HG03135 (cell line): Measurements from ENCODE around the gene AAMDC.
"Not testable (repeated sequence)": the region's sequence is repeated elsewhere in the genome, so short reads cannot be mapped to it uniquely, and the experiment has no call there.

Experiments used
- ATAC-seq: cut with Tn5 transposase; IDR thresholded peaks from one replicate; pipeline ENCODE4 v1.9.1; 2021; ENCODE audit warnings: mild to moderate bottlenecking, moderate library complexity; ENCODE audit not compliant: unreplicated experiment

Gene AAMDC

DNA sequence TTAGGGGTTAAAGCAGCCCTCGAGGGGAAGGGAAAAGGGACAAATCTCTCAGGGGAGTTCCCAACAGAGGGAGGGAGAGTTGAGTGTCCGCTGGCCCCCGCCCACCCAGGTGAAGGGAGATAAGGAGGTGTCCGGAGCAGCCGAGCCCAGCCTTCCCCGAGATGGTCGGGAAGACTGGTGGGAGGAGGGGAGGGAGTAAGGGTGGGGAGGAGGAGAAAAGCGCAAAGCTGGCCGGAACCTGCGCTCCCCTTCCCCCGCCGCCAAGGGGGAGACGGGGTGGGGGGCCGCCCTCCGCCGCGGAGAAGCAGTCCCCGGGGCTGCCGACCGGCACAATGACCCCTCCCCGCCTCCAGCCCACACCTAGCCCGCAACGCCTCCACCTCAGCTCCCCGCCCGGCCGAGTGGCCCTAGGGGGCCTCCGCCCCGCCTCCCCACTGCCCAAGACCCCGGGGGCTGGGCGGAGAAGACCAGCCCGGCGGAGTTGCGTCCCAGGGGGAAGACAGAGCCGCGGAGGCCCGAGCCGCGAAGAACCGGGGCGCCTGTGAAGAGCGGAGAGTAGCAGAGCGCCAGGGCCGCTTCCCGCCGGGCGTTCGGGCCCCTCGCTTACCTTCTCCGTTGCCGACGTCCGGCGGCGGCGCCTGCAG, 901 bp upstream of the AAMDC start:
- ATAC-seq: peak; percentile 20

DNA sequence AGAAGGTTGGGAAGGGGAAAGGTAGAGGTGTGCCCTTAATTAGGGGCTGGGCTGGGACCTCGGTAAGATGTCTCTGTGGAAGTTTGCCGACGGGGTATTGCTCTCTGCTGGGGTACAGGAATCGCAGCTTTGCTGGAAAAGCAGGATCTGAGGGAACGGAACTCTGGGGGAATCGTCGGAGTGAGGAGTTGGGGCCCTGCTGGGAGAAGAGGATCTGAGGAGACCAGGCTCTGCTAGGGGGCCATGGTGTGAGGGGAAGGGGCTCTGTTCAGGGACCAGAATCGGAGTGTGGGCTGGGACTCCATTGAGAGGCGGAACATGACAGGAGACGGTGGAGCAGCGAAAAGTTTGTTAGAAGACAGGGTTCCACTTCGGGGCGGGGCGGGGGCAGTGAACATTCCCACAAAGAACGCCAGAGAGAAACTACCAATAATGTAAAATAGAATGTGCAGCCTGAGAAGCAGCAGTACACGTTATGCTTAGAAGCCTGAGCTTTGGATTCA, 456 bp downstream of the AAMDC start:
- ATAC-seq: no peak

DNA sequence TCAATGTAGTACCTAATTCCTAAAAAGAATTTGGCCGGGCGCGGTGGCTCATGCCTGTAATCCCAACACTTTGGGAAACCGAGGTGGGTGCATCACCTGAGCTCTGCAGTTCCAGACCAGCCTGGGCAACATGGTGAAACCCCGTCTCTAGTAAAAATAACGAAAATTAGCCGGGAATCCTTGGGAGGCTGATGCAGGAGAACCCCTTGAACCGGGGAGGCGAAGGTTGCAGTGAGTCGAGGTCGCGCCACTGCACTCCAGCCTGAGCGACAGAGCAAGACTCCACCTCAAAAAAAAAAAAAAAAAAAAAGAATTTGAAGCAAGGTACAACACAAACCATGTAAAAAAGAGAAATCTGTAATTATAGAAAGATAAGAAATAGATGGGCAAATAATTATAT, 1.2 kb downstream of the AAMDC start:
- not testable (repeated sequence) for ATAC-seq

- no peak for ATAC-seq
Observed at GRCh38 chr11:77823775-77824174, 2.8 kb downstream of the AAMDC start.

GRCh38 chr11:77828926-77829325, 8.0 kb downstream of the AAMDC start:
- ATAC-seq: no peak

DNA sequence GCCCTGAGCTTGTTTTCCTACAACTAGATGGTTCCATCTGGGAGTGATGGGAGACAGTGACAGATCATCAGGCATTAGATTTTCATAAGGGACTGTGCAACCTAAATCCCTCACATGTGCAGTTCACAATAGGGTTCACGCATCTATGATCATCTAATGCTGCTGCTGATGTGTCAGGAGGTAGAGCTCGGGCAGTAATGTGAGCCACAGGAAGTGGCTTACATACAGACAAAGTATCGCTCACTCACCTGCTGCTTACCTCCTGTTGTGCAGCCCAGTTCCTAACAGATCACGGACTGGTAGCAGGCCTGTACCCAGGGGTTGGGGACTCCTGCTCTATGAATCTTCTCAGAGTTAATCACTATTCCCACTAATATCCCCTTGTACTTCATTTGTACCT, 12.4 kb downstream of the AAMDC start:
- no peak for ATAC-seq

DNA sequence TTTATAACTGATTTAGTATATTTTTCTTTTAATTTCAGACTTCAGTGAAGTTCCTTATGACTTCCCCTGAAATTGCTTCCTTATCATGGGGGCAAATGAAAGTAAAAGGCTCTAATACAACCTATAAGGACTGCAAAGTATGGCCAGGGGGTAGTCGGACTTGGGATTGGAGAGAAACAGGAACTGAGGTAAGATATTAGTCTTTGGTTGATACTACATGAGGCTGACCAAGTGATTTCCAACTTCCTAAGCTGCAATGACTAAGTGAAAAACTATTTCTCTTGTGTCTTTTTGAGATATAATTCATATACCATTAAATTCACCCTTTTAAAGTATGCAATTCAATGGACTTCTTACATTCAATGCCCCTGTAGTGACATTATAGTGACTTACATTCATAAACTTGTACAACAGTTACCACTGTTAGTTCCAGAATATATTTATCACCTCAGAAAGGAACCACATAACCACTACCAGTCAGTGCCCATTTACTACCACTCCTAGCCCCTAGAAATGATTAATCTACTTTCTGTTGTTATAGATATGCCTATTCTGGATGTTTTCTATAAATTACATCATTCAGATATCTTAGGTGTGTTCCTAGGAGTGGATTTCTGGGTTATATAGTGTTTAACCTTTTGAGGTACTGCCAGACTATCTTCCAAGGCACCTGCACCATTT, 21.6 kb downstream of the AAMDC start:
- ATAC-seq: no peak

DNA sequence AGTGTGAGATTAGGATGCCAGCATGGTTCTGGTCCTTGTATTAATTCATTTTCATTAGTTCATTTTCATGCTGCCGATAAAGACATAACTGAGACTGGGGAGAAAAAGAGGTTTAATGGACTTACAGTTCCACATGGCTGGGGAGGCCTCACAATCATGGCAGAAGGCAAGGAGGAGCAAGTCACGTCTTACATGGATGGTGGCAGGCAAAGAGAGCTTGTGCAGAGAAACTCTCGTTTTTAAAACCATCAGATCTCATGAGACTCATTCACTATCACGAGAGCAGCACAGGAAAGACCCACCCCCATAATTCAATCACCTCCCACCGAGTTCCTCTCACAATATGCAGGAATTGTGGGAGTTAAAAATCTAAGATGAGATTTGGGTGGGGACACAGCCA, 22.8 kb downstream of the AAMDC start:
- ATAC-seq: not testable (repeated sequence)

DNA sequence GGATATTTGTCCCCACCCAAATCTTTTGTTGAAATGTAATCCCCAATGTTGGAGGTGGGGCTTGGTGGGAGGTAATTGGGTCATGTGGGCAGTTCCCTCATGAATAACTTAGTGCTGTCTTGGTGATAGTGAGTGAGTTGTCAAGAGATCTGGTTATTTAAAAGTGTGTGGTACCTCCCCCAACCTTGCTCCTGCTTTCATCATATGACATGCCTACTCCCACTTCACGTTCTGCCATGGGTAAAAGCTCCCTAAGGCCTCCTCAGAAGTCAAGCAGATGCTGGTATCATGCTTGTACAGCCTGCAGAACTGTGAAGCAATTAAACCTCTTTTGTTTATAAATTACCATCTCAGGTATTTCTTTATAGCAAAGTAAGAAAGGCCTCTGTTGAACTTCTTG, 30.6 kb downstream of the AAMDC start:
- no peak for ATAC-seq

DNA sequence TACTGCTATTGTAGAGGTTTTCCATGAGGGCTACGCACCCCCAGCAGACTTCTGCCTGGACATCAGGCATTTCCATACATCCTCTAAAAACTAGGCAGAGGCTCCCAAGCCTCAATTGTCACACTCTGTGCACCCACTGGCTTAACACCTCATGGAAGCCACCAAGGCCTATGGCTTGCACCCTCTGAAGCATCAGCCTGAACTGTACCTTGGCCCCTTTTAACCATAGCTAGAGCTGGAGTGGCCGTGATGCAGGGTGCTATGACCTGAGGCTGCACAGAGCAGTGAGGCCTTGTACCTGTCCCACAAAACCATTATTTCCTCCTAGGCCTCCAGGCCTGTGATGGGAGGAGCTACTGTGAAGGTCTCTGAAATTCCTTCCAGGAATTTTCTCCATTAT, 33.9 kb downstream of the AAMDC start:
- no peak for ATAC-seq

GRCh38 chr11:77857906-77858457, 37.0 kb downstream of the AAMDC start:
- ATAC-seq: not testable (repeated sequence)

GRCh38 chr11:77861444-77861843, 40.5 kb downstream of the AAMDC start:
- not testable (repeated sequence) for ATAC-seq

DNA sequence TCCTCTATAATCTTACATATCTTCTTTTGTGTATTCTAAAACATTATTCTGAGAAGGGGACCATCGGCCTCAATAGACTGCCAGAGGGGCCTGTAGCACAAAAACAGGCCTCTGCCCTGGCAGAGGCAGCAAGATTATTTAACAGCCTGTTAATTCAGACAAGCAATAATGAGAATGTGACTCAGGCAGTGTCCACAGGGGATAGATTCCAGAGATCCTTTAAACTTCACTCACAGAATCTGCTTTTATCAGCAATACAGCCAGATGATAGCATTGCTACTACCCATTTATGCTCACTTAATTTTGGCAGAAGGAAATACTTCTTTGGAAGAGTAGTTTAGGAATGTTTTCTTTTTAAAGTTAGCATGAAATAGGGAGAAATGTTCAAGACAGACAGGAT, 44.9 kb downstream of the AAMDC start:
- no peak for ATAC-seq

DNA sequence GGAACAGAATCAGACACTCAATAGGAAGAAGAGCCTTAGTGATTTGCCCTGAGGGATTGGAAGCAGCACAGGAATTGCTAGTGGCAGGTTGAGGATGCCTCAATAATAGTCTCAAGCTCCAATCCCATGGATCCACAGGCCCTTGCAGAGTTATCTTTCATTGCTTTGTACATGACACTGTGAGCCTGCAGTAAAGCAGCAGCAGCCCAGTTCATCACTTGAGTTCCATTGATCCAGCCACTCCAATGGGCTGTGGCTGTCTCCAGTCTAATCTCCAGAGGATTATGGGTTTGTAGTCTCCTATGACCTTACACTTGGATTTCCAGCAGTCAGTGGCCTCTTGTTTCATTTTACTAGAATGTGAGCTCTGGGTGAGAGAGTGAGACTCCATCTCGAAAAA, 45.4 kb downstream of the AAMDC start:
- no peak for ATAC-seq

- no peak for ATAC-seq
Observed at GRCh38 chr11:77868744-77869143, 47.8 kb downstream of the AAMDC start.

DNA sequence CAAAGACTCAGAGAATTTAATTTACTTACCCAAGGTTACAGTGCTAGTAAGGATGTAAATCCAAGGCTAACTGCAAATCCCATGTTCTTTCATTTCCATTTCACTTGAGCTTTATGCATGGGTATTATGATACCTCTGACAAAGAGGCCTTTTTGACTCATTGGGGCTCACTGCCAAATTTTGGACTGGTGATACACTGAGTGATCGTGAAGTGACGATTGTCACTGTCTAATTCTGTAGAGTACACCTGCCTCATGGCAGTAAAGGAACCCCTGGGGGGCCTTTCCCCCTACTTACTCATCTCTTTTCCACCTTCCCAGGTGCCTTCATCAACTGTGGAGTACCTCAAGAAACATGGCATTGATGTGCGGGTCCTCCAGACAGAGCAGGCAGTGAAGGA, 50.9 kb downstream of the AAMDC start:
- ATAC-seq: no peak

- no peak for ATAC-seq
Observed at GRCh38 chr11:77873345-77873744, 52.4 kb downstream of the AAMDC start.

GRCh38 chr11:77874206-77874605, 53.3 kb downstream of the AAMDC start:
- ATAC-seq: no peak

- no peak for ATAC-seq
Observed at GRCh38 chr11:77876045-77876444, 55.1 kb downstream of the AAMDC start.

GRCh38 chr11:77878247-77878646, 57.3 kb downstream of the AAMDC start:
- not testable (repeated sequence) for ATAC-seq

DNA sequence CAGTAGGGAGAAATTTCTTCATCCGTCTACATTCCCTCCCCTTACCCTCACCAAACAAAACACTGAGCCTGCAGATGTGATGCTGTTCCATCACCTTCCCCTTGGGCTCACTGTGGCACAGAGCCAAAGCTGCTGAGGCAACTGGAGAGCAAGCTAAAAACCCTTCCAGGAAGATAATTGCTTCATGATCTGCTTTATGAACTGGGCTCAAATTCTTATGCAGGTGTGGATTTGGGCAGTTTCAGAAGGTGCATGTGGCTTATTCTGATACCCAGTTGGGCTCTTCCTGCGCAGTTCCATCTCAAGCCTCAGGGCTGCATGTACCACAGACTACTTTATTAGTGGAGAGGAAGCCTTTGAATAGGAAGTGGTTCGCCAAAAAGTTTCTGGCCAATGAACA, 58.3 kb downstream of the AAMDC start:
- ATAC-seq: peak; percentile 68

DNA sequence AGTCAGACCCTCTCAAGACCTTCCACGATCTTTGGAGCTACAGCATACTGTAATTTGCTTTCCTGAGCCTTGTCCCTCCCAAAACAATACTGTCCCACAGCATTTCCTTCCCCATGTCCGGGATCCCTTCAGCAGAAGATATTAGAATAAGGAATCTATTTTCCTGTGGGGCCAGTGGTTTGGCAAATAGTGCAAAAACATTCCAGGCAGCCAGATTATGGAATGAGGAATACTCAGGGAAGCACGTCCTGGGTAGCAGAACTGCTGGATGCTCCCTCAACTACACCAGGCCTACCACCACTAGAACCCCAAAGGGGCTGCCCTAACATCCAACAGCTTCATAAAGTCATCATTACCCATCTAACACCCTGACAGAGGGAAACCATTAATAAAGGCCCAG, 61.5 kb downstream of the AAMDC start:
- no peak for ATAC-seq
